ENCODE measurements around the gene CREG2. TPM values are rescaled to one million over a fixed set of nuclear protein-coding genes. Genes with fewer than 3 reads are reported as not detected.

Gene CREG2
- polyA plus RNA-seq, 1 experiment: not detected

GRCh38 chr2:101416609-101417008, 29.3 kb upstream of the CREG2 start:
- POLR2A ChIA-PET: no interaction called here
- Histone ChIP-seq H3K27ac (ENCODE audit: low read depth, low read length) (no peak overlapping the region), H3K9me3 (ENCODE audit: control insufficient read depth, insufficient read depth, low read length) (no peaks in the 10 kb centered on the region), H3K4me3 (ENCODE audit: low read depth, low read length) (no peak overlapping the region), H3K27me3 (ENCODE audit: control insufficient read depth, insufficient read depth, low read length) (no peaks in the 10 kb centered on the region)
- CTCF ChIA-PET: interaction anchor here (0.7 to 1.7 kb wide), 3 partner anchors 9 to 415 kb away, joined by 3 to 6 read pairs (median 4); no protein-coding TSS in a partner anchor
- TF ChIP-seq CTCF (IDR thresholded peaks at IDR 0.05; ENCODE audit: low read depth, low read length): no peak
- DNase-seq (ENCODE audit: low read depth, low spot score): no peak

GRCh38 chr2:101415884-101416283, 28.6 kb upstream of the CREG2 start:
- H3K27me3 ChIP-seq (ENCODE audit: control insufficient read depth, insufficient read depth, low read length): no peaks in the 10 kb centered on the region
- H3K4me3 ChIP-seq (ENCODE audit: low read depth, low read length): no peak overlapping the region
- POLR2A ChIA-PET: no interaction called here
- no peaks in the 10 kb centered on the region for H3K9me3 ChIP-seq (ENCODE audit: control insufficient read depth, insufficient read depth, low read length)
- H3K27ac ChIP-seq (ENCODE audit: low read depth, low read length): no peak overlapping the region
- DNase-seq (ENCODE audit: low read depth, low spot score): no peak
- CTCF ChIA-PET: no interaction called here
- no peak for TF ChIP-seq CTCF (IDR thresholded peaks at IDR 0.05; ENCODE audit: low read depth, low read length)

GRCh38 chr2:101415220-101415619, 27.9 kb upstream of the CREG2 start:
- Histone ChIP-seq H3K4me3 (ENCODE audit: low read depth, low read length) (no peak overlapping the region), H3K27me3 (ENCODE audit: control insufficient read depth, insufficient read depth, low read length) (no peaks in the 10 kb centered on the region), H3K9me3 (ENCODE audit: control insufficient read depth, insufficient read depth, low read length) (no peaks in the 10 kb centered on the region), H3K27ac (ENCODE audit: low read depth, low read length) (no peak overlapping the region)
- ChIA-PET POLR2A (no interaction called here), CTCF (no interaction called here)
- no peak for DNase-seq (ENCODE audit: low read depth, low spot score)
- TF ChIP-seq CTCF (IDR thresholded peaks at IDR 0.05; ENCODE audit: low read depth, low read length): no peak

DNA sequence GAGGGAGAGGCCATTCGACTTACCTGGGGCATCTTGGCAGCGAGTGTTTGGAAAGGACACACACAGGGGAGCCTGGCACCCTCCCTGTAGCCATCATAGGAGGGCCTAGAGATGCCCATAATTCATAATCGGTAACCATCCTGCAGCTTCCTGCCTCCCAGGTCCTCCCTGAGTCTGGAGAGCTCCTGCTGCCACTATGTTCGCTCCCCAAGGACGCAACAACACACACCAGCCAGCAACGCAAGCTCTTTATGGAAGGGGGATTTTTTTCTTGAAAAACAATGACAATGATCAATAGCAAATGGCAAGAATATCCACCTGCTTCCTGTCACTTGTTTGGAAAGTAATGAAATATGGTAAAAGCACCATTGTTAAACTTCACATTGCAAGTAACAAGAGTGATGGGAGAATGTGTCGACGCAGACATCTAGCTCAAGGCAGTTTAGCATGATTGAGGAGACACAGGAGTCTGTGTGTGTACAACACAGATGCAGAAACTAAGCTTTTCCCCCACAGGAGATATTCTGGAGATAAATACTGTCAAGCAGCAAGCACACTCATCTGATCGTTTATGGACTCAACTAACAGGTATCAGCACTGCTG, 24.9 kb upstream of the CREG2 start:
- H3K27me3 ChIP-seq (ENCODE audit: control insufficient read depth, insufficient read depth, low read length): no peaks in the 10 kb centered on the region
- DNase-seq (ENCODE audit: low read depth, low spot score): no peak
- no peak overlapping the region for H3K27ac ChIP-seq (ENCODE audit: low read depth, low read length)
- no peak overlapping the region for H3K4me3 ChIP-seq (ENCODE audit: low read depth, low read length)
- CTCF ChIA-PET: no interaction called here
- POLR2A ChIA-PET: no interaction called here
- no peaks in the 10 kb centered on the region for H3K9me3 ChIP-seq (ENCODE audit: control insufficient read depth, insufficient read depth, low read length)
- no peak for TF ChIP-seq CTCF (IDR thresholded peaks at IDR 0.05; ENCODE audit: low read depth, low read length)

GRCh38 chr2:101410746-101411145, 23.4 kb upstream of the CREG2 start:
- Histone ChIP-seq H3K27me3 (ENCODE audit: control insufficient read depth, insufficient read depth, low read length) (no peaks in the 10 kb centered on the region), H3K4me3 (ENCODE audit: low read depth, low read length) (no peak overlapping the region), H3K27ac (ENCODE audit: low read depth, low read length) (no peak overlapping the region), H3K9me3 (ENCODE audit: control insufficient read depth, insufficient read depth, low read length) (no peaks in the 10 kb centered on the region)
- ChIA-PET CTCF (interaction anchor here (0.5 to 1.3 kb wide), 4 partner anchors 8 to 430 kb away, joined by 3 to 5 read pairs (median 3); no protein-coding TSS in a partner anchor), POLR2A (no interaction called here)
- TF ChIP-seq CTCF (IDR thresholded peaks at IDR 0.05; ENCODE audit: low read depth, low read length): no peak
- no peak for DNase-seq (ENCODE audit: low read depth, low spot score)

Measured in AG04450 (cell line).